IMR-90 (cell line): ENCODE data around the gene SLC8A1. TPM values are rescaled to one million over a fixed set of nuclear protein-coding genes. Genes with fewer than 3 reads are reported as not detected.

Source experiments
- ATAC-seq: fragments of 200-7000 bp; cut with Tn5 transposase; 2 replicates; pipeline ENCODE4 v1.9.1; 2020; ENCODE audit warnings: low read depth, mild to moderate bottlenecking, moderate library complexity
- BruUV-seq: library from RNA; stranded (reverse); fragments of 400-500 nt; replicated peaks from 2 replicates; lab custom pipeline; 2021; lab: Mats Ljungman, UMichigan
- CTCF ChIA-PET: fragments of 300-600 bp; formaldehyde crosslinking; extraction: SDS; loops from one replicate; lab custom pipeline; 2021; ENCODE audit warnings: antibody characterized with exemption; lab: Yijun Ruan, JAX
- POLR2A ChIA-PET: fragments of 300-600 bp; sonication (Branson Sonifier 250); formaldehyde crosslinking; loops from one replicate; lab custom pipeline; 2022; ENCODE audit warnings: antibody characterized with exemption; ENCODE audit not compliant: unreplicated experiment; lab: Charles Lee
- DNase-seq: peaks from one replicate; pipeline ENCODE4 v3.0.0; 2013
- H2AFZ ChIP-seq: replicated peaks from 2 replicates; pipeline ENCODE3; 2013; ENCODE audit warnings: low read length, mild to moderate bottlenecking; ENCODE audit not compliant: poor library complexity
- H2AK5ac ChIP-seq: 2 replicates; pipeline ENCODE4 v1.6.1; 2013; ENCODE audit warnings: low read depth, low read length, inconsistent platforms
- H2AK9ac ChIP-seq: replicated peaks from 2 replicates; pipeline ENCODE3; 2013; ENCODE audit warnings: mild to moderate bottlenecking, low read depth, low read length, moderate library complexity; ENCODE audit not compliant: poor library complexity
- H2BK120ac ChIP-seq: 2 replicates; pipeline ENCODE4 v1.6.1; 2013; ENCODE audit warnings: low read depth, low read length, inconsistent platforms
- H2BK15ac ChIP-seq: 3 replicates; pipeline ENCODE4 v1.6.1; 2013; ENCODE audit warnings: low read depth, low read length, inconsistent platforms
- H2BK20ac ChIP-seq: 2 replicates; pipeline ENCODE4 v1.6.1; 2013; ENCODE audit warnings: low read depth, mild to moderate bottlenecking, inconsistent platforms, low read length, moderate library complexity
- H2BK5ac ChIP-seq: 2 replicates; pipeline ENCODE4 v1.6.1; 2013; ENCODE audit warnings: mild to moderate bottlenecking, low read depth, low read length, inconsistent platforms; ENCODE audit not compliant: poor library complexity, severe bottlenecking
- H3K14ac ChIP-seq: replicated peaks from 2 replicates; pipeline ENCODE4 v1.6.1; 2013; ENCODE audit warnings: low read depth, low read length, inconsistent platforms
- H3K18ac ChIP-seq: 2 replicates; pipeline ENCODE4 v1.6.1; 2013; ENCODE audit warnings: low read depth, low read length, control low read depth
- H3K23ac ChIP-seq: 2 replicates; pipeline ENCODE4 v1.6.1; 2013; ENCODE audit warnings: low read depth, low read length, inconsistent platforms
- H3K27ac ChIP-seq: 2 replicates; pipeline ENCODE4 v1.5.1; 2013; ENCODE audit warnings: mild to moderate bottlenecking, control low read depth, low read length; ENCODE audit not compliant: insufficient read depth
- H3K27me3 ChIP-seq: 2 replicates; pipeline ENCODE4 v1.6.1; 2013; ENCODE audit warnings: low read length; ENCODE audit not compliant: control insufficient read depth, insufficient read depth
- H3K36me3 ChIP-seq: 2 replicates; pipeline ENCODE4 v1.6.1; 2013; ENCODE audit warnings: low read length, mixed read lengths; ENCODE audit not compliant: control insufficient read depth, insufficient read depth
- H3K4ac ChIP-seq: 2 replicates; pipeline ENCODE4 v1.6.1; 2013; ENCODE audit warnings: low read depth, low read length, inconsistent platforms
- H3K4me1 ChIP-seq: 2 replicates; pipeline ENCODE4 v1.6.1; 2013; ENCODE audit warnings: low read length, mixed read lengths; ENCODE audit not compliant: control insufficient read depth, insufficient read depth
- H3K4me2 ChIP-seq: 2 replicates; pipeline ENCODE4 v1.6.1; 2013; ENCODE audit warnings: low read depth, mild to moderate bottlenecking, control low read depth, low read length, moderate library complexity
- H3K4me3 ChIP-seq: 2 replicates; pipeline ENCODE4 v1.5.1; 2013; ENCODE audit warnings: low read depth, mild to moderate bottlenecking, control low read depth, low read length, moderate library complexity; ENCODE audit not compliant: insufficient read depth
- H3K56ac ChIP-seq: 2 replicates; pipeline ENCODE4 v1.6.1; 2013; ENCODE audit warnings: low read length, inconsistent platforms; ENCODE audit not compliant: insufficient read depth; ENCODE audit errors: extremely low read depth
- H3K79me1 ChIP-seq, 2 experiments: 2 replicates each; pipeline ENCODE4 v1.6.1; 2013; ENCODE audit warnings: low read length in 2 of 2, inconsistent platforms in 1 of 2, low read depth in 1 of 2
- H3K9ac ChIP-seq: 2 replicates; pipeline ENCODE4 v1.6.1; 2013; ENCODE audit warnings: low read depth, low read length, control low read depth
- H3K9me1 ChIP-seq: 2 replicates; pipeline ENCODE4 v1.6.1; 2013; ENCODE audit warnings: low read length, inconsistent platforms; ENCODE audit not compliant: insufficient read depth
- H3K9me3 ChIP-seq: 2 replicates; pipeline ENCODE4 v1.6.1; 2013; ENCODE audit warnings: low read length; ENCODE audit not compliant: control insufficient read depth, insufficient read depth
- H4K20me1 ChIP-seq: 2 replicates; pipeline ENCODE4 v1.6.1; 2013; ENCODE audit warnings: low read length, inconsistent platforms; ENCODE audit not compliant: insufficient read depth
- H4K5ac ChIP-seq: 2 replicates; pipeline ENCODE4 v1.6.1; 2013; ENCODE audit warnings: mild to moderate bottlenecking, low read depth, low read length, control low read depth
- H4K8ac ChIP-seq, 2 experiments: 2 replicates each; pipeline ENCODE4 v1.6.1; 2013; ENCODE audit warnings: low read depth in 2 of 2, low read length in 2 of 2, control low read depth in 1 of 2, inconsistent platforms in 1 of 2
- H4K91ac ChIP-seq: 2 replicates; pipeline ENCODE4 v1.6.1; 2013; ENCODE audit warnings: low read depth, low read length, inconsistent platforms; ENCODE audit not compliant: insufficient read depth
- BHLHE40 ChIP-seq: fragments of 150-350 bp; IDR thresholded peaks from 2 replicates; pipeline ENCODE4 v1.6.1; 2016; ENCODE audit warnings: mild to moderate bottlenecking, low read depth, low read length
- WGBS, 2 experiments: methylation state at CpG; one replicate each; pipeline versions ENCODE4 v1.1.5 to v1.1.7; 2013; ENCODE audit warnings: missing lambda C conversion rate in 2 of 2; ENCODE audit not compliant: insufficient read length in 1 of 2; ENCODE audit errors: extremely low coverage in 2 of 2; 5-methylcytosine and 5-hydroxymethylcytosine counted together
- dilution Hi-C: fragments of 300-500 bp; cut with HindIII; formaldehyde crosslinking; loops from one replicate; pipeline ENCODE4 v1.14.3; 2018; ENCODE audit warnings: low sequenced_read_pairs; ENCODE audit not compliant: unreplicated experiment
- in situ Hi-C: fragments of 300-500 bp; cut with MboI; formaldehyde crosslinking; loops from 3 replicates; pipeline ENCODE4 v1.14.3; 2019; ENCODE audit warnings: low sequenced_read_pairs, inconsistent platforms, mixed read lengths
- intact Hi-C: fragments of 100-400 bp; cut with micrococcal nuclease; formaldehyde crosslinking; loops from 2 replicates; pipeline ENCODE4 v1.10.0; 2022
- polyA plus RNA-seq, 3 experiments: library from polyadenylated mRNA; depleted of rRNA; stranded (reverse); fragments of >200 nt; gene quantifications; 2 replicates each; pipeline ENCODE4 v1.2.3, GENCODE V29; 2012; ENCODE audit warnings: low replicate concordance in 1 of 3
- total RNA-seq: library from RNA; depleted of rRNA; stranded (reverse); fragments of >200 nt; gene quantifications from 2 replicates; pipeline ENCODE4 v1.2.3, GENCODE V29; 2012

Gene SLC8A1
- total and polyA plus RNA-seq, 2 of the 4 experiments (the other 2 are of a cell fraction), result 7.7 to 57.0 TPM

DNA sequence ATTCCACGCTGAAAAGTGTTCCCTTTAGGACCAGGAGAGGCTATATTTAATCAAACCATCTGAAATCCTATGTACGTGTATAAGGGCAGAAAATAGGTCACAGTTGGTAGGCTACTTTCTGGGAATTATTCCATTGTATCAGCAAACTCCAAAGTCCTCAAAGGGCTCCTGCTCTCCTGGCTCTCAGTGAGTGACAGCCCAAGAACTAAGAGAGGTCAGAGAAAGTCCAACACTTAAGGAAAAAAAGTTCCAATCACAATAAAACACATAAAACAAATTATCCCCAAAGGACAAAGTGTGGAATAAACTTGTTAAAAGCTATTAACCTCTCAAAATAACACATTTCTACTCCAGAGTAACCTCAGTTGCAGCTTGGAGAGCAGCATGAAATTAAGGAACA lies 183.3 kb downstream of the SLC8A1 start:
- Histone ChIP-seq H2BK15ac (no peak overlapping the region), H3K4me3 (no peak overlapping the region), H4K5ac (no peak overlapping the region; the same call in 1 of the 2 replicates), H3K9me1 (peaks cover 11% of the 10 kb centered on the region; the same call in 1 of the 2 replicates), H3K4ac (no peak overlapping the region), H3K79me1 (peaks cover 21 to 24% of the 10 kb centered on the region in 2 experiments), H3K56ac (no peak overlapping the region), H3K23ac (no peak overlapping the region), H3K14ac (no peak overlapping the region), H3K18ac (no peak overlapping the region), H3K27me3 (no peaks in the 10 kb centered on the region), H3K36me3 (no peaks in the 10 kb centered on the region; the same call in 1 of the 2 replicates), H3K27ac (no peak overlapping the region), H3K4me2 (no peak overlapping the region), H2AK9ac (no peak overlapping the region), H3K9me3 (no peaks in the 10 kb centered on the region), H2BK5ac (no peak overlapping the region), H3K9ac (no peak overlapping the region), H2AK5ac (no peak overlapping the region), H2BK120ac (no peak overlapping the region), H2AFZ (no peak overlapping the region), H4K8ac (no peak overlapping the region), H3K4me1 (peaks cover 3% of the 10 kb centered on the region; the same call in 1 of the 2 replicates), H4K20me1 (no peaks in the 10 kb centered on the region), H2BK20ac (no peak overlapping the region), H4K91ac (no peak overlapping the region)
- ChIA-PET CTCF (no interaction called here), POLR2A (no interaction called here)
- dilution Hi-C loops, result no loop called here
- DNase-seq (no peak), ATAC-seq (no peak)
- in situ Hi-C loops, result no loop called here
- no TSS peak for BruUV-seq
- TF ChIP-seq BHLHE40, result no peak
- intact Hi-C loops, result no loop called here
- no CpG with 5 or more reads among the region's 2 CpGs for WGBS, 2 experiments
